Astrocyte of the spinal cord (primary cell): ENCODE results near the gene AOC1.
"Not testable (repeated sequence)": the region's sequence is repeated elsewhere in the genome, so short reads cannot be mapped to it uniquely, and the experiment has no call there.

ENCODE experiments used
- DNase-seq: peaks from one replicate; pipeline ENCODE4 v3.0.0; 2011; ENCODE audit warnings: low read depth, low spot score
- H3K4me3 ChIP-seq: 2 replicates; pipeline ENCODE4 v1.5.1; 2011; ENCODE audit warnings: low read depth, mild to moderate bottlenecking, low read length, moderate library complexity
- in situ Hi-C: cut with HindIII; loops from 2 replicates; pipeline ENCODE4 v1.10.0; 2017; ENCODE audit warnings: low sequenced_read_pairs
- TF ChIP-seq, protein P1 (sequence below): IDR thresholded peaks from 2 replicates; pipeline ENCODE4 v1.5.1; 2012; ENCODE audit warnings: low read depth, mild to moderate bottlenecking, low read length, inconsistent platforms

The AOC1 gene

GRCh38 chr7:150902078-150903033 is 50.0 kb downstream of the AOC1 start:
- no peak for DNase-seq
- in situ Hi-C loops: no loop called here
- TF ChIP-seq, protein P1, sequence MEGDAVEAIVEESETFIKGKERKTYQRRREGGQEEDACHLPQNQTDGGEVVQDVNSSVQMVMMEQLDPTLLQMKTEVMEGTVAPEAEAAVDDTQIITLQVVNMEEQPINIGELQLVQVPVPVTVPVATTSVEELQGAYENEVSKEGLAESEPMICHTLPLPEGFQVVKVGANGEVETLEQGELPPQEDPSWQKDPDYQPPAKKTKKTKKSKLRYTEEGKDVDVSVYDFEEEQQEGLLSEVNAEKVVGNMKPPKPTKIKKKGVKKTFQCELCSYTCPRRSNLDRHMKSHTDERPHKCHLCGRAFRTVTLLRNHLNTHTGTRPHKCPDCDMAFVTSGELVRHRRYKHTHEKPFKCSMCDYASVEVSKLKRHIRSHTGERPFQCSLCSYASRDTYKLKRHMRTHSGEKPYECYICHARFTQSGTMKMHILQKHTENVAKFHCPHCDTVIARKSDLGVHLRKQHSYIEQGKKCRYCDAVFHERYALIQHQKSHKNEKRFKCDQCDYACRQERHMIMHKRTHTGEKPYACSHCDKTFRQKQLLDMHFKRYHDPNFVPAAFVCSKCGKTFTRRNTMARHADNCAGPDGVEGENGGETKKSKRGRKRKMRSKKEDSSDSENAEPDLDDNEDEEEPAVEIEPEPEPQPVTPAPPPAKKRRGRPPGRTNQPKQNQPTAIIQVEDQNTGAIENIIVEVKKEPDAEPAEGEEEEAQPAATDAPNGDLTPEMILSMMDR: no peak
- H3K4me3 ChIP-seq: no peak overlapping the region

- in situ Hi-C loops: no loop called here
- DNase-seq: peak; percentile 58
- TF ChIP-seq, protein P1: no peak
- no peak overlapping the region for H3K4me3 ChIP-seq
Observed at GRCh38 chr7:150903606-150904005, 51.3 kb downstream of the AOC1 start.

DNA sequence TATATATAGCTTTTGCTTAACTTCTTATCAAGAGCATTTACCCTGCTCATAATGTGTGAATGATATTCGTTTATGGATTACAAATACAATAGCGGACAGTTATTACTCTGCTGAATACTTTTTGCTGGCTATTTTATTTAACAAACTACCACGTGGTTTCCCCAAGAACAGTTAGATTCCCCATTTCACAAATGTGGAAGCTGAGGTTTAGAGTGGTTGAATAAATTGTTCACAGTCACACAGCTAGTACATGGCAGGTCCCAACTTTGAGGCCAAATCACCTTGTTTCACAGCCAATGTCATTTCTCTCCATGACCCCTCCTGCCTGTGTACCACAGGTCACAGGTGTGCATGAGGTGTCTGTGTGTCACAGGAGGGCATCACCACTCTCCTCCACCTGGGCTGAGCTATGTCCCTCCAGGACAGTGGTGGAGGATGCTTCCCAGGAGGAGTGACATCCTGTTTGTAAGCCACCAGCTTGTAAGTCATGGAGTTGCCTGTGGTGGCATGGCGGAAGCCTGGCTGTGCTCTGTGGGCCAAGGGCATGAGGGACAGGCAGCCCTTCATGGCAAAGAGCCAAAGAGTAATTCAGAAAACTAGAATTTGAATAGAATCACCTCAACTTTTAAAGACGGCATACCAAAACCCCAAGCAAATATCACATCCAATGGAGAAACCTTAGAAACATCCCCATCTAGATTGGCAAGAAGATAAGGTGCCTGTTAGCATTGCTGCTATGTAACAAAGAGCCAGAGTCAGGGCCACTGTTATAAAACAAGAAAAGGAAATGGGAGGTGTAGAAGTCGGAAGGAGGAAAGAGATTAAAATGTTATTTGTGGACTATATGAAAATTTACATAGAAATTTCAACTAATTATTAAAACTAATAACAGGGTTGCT is 51.9 kb downstream of the AOC1 start:
- in situ Hi-C loops: no loop called here
- no peak for DNase-seq
- H3K4me3 ChIP-seq: no peak overlapping the region
- TF ChIP-seq, protein P1: no peak

DNA sequence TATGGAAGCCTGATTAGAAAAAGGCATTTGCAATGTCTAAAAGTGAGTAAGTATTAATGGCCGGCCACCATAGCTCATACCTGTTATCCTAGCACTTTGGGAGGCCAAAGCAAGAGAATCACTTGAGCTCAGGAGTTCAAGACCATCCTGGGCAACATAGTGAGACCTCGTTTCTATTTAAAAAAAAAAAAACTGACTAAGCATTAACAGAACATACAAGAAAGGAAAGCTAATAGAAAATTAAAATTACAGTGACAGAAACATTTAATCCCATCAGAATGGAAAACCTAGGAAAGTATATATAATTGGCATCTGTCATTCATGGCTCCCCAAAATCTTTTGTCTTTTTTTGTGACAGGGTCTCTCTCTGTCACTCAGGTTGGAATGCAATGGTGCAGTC is 55.9 kb downstream of the AOC1 start:
- in situ Hi-C loops: no loop called here
- H3K4me3 ChIP-seq: no peak overlapping the region
- TF ChIP-seq, protein P1: no peak
- no peak for DNase-seq

- no peak overlapping the region for H3K4me3 ChIP-seq
- in situ Hi-C loops: no loop called here
- TF ChIP-seq, protein P1: no peak
- DNase-seq: no peak
Observed at GRCh38 chr7:150909200-150909995, 57.1 kb downstream of the AOC1 start.

GRCh38 chr7:150910305-150910995 is 58.1 kb downstream of the AOC1 start:
- in situ Hi-C loops, DNase-seq, H3K4me3 ChIP-seq: not testable (repeated sequence)
